SK-N-SH treated with all-trans-retinoic acid at 6 μM for 48 hours (cell line): Measurements from ENCODE around the gene ZNF189.

Experiments
- BACH2 ChIP-seq: fragments of 250-450 bp; sonication (Bioruptor Pico); IDR thresholded peaks from 2 replicates; pipeline ENCODE4 v1.9.0; 2021; ENCODE audit warnings: mild to moderate bottlenecking, borderline replicate concordance
- PATZ1 ChIP-seq: fragments of 250-450 bp; sonication (Bioruptor Pico); IDR thresholded peaks from 2 replicates; pipeline ENCODE4 v1.8.0; 2020; ENCODE audit warnings: mild to moderate bottlenecking, moderate library complexity, borderline replicate concordance
- PPARA ChIP-seq: fragments of 250-450 bp; sonication (Bioruptor Pico); IDR thresholded peaks from 2 replicates; pipeline ENCODE4 v1.5.0; 2020; ENCODE audit warnings: mild to moderate bottlenecking, borderline replicate concordance
- RARB ChIP-seq: fragments of 250-450 bp; sonication (Bioruptor Pico); IDR thresholded peaks from 2 replicates; pipeline ENCODE4 v1.8.0; 2021; ENCODE audit warnings: mild to moderate bottlenecking, moderate library complexity
- TOX ChIP-seq: fragments of 250-450 bp; sonication (Bioruptor Pico); IDR thresholded peaks from 2 replicates; pipeline ENCODE4 v1.8.0; 2021; ENCODE audit warnings: mild to moderate bottlenecking, moderate library complexity, borderline replicate concordance
- ZFP3 ChIP-seq: fragments of 250-450 bp; sonication (Bioruptor Pico); IDR thresholded peaks from 2 replicates; pipeline ENCODE4 v1.5.0; 2020; ENCODE audit warnings: mild to moderate bottlenecking, moderate library complexity
- ZFP30 ChIP-seq: fragments of 450-650 bp; formaldehyde crosslinking; IDR thresholded peaks from 2 replicates; pipeline ENCODE4 v1.5.0; 2022; ENCODE audit warnings: mild to moderate bottlenecking, moderate library complexity

GRCh38 chr9:101457003-101457402 lies 58.4 kb downstream of the ZNF189 start:
- TF ChIP-seq BACH2 (CRISPR knock-in tag) = no peak
- no peak for TF ChIP-seq ZFP3 (CRISPR knock-in tag)
- no peak for TF ChIP-seq TOX
- no peak for TF ChIP-seq PATZ1 (CRISPR knock-in tag)
- no peak for TF ChIP-seq PPARA
- no peak for TF ChIP-seq ZFP30 (CRISPR knock-in tag)
- no peak for TF ChIP-seq RARB (CRISPR knock-in tag)
